DMS 273 treated with DMSO at 0.1 percent for 48 hours (cell line): Measurements from ENCODE around the gene FKBP10.
"Not testable (repeated sequence)": the region's sequence is repeated elsewhere in the genome, so short reads cannot be mapped to it uniquely, and the experiment has no call there.

Experiments used
- DNase-seq: peaks from one replicate; lab custom pipeline; 2025; lab: John Stamatoyannopoulos, UW

Gene FKBP10

GRCh38 chr17:41844971-41845370, 32.2 kb downstream of the FKBP10 start:
- DNase-seq: no peak

- DNase-seq: no peak
Measured at GRCh38 chr17:41848788-41849187, 36.0 kb downstream of the FKBP10 start.

GRCh38 chr17:41849251-41849990, 36.6 kb downstream of the FKBP10 start:
- DNase-seq: no peak

- DNase-seq: not testable (repeated sequence)
Measured at GRCh38 chr17:41851382-41851781, 38.6 kb downstream of the FKBP10 start.

- DNase-seq: no peak
Measured at GRCh38 chr17:41860254-41860931, 47.6 kb downstream of the FKBP10 start.

GRCh38 chr17:41863074-41863848, 50.5 kb downstream of the FKBP10 start:
- DNase-seq: no peak

- DNase-seq: no peak
Measured at GRCh38 chr17:41864498-41864835, 51.7 kb downstream of the FKBP10 start.

GRCh38 chr17:41864836-41865595, 52.2 kb downstream of the FKBP10 start, which contains the start of gene KLHL11:
TSS of gene KLHL11 (minus strand) at chr17:41865423. CDS start at chr17:41865370, 53 bp downstream.
- peak; percentile 77 for DNase-seq

GRCh38 chr17:41865596-41865893, 52.7 kb downstream of the FKBP10 start:
- DNase-seq: no peak

- no peak for DNase-seq
Measured at GRCh38 chr17:41868568-41868967, 55.8 kb downstream of the FKBP10 start.

- no peak for DNase-seq
Measured at GRCh38 chr17:41869426-41869825, 56.6 kb downstream of the FKBP10 start.

GRCh38 chr17:41870097-41870496, 57.3 kb downstream of the FKBP10 start:
- no peak for DNase-seq

GRCh38 chr17:41870627-41871026, 57.8 kb downstream of the FKBP10 start:
- no peak for DNase-seq

- no peak for DNase-seq
Measured at GRCh38 chr17:41871789-41872188, 59.0 kb downstream of the FKBP10 start.
